ENCODE data around the gene SLC9A9.

The SLC9A9 gene

DNA sequence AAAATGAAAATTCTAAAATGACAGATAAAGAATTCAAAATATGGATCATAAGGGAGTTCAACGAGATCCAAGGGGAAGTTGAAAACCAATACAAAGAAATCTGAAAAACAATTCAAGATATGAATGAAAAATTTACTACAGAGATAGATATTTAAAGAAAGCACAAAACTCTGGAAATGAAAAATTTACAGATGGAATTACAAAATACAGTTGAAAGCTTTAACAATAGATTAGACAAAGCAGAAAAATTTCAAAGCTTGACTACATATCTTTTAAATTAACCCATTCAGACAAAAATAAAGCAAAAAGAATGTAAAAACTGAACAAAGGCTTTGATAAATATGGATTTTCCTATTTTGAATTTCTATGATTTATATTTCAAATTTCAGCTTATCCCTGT, 211.1 kb downstream of the SLC9A9 start:
- H3K27ac ChIP-seq (replicated peaks), result no peak overlapping the region
- no peak for TF ChIP-seq CTCF (IDR thresholded peaks at IDR 0.05; ENCODE audit: insufficient read depth, low read length)
- TF ChIP-seq GABPA (IDR thresholded peaks at IDR 0.05; ENCODE audit: low read depth), result no peak
- TF ChIP-seq, protein P1, sequence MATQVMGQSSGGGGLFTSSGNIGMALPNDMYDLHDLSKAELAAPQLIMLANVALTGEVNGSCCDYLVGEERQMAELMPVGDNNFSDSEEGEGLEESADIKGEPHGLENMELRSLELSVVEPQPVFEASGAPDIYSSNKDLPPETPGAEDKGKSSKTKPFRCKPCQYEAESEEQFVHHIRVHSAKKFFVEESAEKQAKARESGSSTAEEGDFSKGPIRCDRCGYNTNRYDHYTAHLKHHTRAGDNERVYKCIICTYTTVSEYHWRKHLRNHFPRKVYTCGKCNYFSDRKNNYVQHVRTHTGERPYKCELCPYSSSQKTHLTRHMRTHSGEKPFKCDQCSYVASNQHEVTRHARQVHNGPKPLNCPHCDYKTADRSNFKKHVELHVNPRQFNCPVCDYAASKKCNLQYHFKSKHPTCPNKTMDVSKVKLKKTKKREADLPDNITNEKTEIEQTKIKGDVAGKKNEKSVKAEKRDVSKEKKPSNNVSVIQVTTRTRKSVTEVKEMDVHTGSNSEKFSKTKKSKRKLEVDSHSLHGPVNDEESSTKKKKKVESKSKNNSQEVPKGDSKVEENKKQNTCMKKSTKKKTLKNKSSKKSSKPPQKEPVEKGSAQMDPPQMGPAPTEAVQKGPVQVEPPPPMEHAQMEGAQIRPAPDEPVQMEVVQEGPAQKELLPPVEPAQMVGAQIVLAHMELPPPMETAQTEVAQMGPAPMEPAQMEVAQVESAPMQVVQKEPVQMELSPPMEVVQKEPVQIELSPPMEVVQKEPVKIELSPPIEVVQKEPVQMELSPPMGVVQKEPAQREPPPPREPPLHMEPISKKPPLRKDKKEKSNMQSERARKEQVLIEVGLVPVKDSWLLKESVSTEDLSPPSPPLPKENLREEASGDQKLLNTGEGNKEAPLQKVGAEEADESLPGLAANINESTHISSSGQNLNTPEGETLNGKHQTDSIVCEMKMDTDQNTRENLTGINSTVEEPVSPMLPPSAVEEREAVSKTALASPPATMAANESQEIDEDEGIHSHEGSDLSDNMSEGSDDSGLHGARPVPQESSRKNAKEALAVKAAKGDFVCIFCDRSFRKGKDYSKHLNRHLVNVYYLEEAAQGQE (IDR thresholded peaks at IDR 0.05; ENCODE audit: insufficient replicate concordance, low read depth), result no peak
- no peak for TF ChIP-seq SPI1 (IDR thresholded peaks at IDR 0.05; ENCODE audit: borderline replicate concordance, low read depth)
- TF ChIP-seq POLR2AphosphoS5 (IDR thresholded peaks at IDR 0.05; ENCODE audit: low read depth), result no peak
- H3K4me3 ChIP-seq (replicated peaks; ENCODE audit: insufficient read depth, low read length), result no peak overlapping the region
- H3K27me3 ChIP-seq (ENCODE audit: insufficient read depth, poor library complexity, severe bottlenecking), result no peaks in the 10 kb centered on the region
- no peak for DNase-seq (ENCODE audit: low read depth in 1 of 2, low spot score in 1 of 2)

- DNase-seq (ENCODE audit: low read depth in 1 of 2, low spot score in 1 of 2), result no peak
- TF ChIP-seq, protein P1 (IDR thresholded peaks at IDR 0.05; ENCODE audit: insufficient replicate concordance, low read depth), result no peak
- no peak for TF ChIP-seq CTCF (IDR thresholded peaks at IDR 0.05; ENCODE audit: insufficient read depth, low read length)
- no peak for TF ChIP-seq SPI1 (IDR thresholded peaks at IDR 0.05; ENCODE audit: borderline replicate concordance, low read depth)
- no peak for TF ChIP-seq POLR2AphosphoS5 (IDR thresholded peaks at IDR 0.05; ENCODE audit: low read depth)
- TF ChIP-seq GABPA (IDR thresholded peaks at IDR 0.05; ENCODE audit: low read depth), result no peak
- Histone ChIP-seq H3K27me3 (ENCODE audit: insufficient read depth, poor library complexity, severe bottlenecking) (no peaks in the 10 kb centered on the region), H3K4me3 (replicated peaks; ENCODE audit: insufficient read depth, low read length) (no peak overlapping the region), H3K27ac (replicated peaks) (no peak overlapping the region)
Observed at GRCh38 chr3:143634991-143635390, 213.3 kb downstream of the SLC9A9 start.

DNA sequence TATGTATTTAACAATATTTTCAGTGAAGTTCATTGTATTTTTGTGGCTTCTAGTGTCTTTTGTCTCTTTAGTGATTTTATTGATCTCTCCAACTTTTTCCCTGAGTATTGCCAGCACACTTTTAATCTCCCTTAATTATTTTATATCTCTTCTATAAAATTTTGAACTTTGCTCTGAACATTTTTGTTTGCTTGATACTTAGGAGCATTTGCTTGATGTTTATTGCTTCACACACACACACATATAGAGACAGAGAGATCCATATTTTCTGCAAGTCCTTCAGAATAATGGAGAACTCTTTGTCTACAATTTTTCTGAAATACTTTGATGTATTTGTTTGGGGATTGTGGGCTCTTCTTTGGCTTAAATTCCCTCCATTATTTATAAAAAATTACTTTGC, 213.8 kb downstream of the SLC9A9 start:
- TF ChIP-seq, protein P1 (IDR thresholded peaks at IDR 0.05; ENCODE audit: insufficient replicate concordance, low read depth), result no peak
- TF ChIP-seq GABPA (IDR thresholded peaks at IDR 0.05; ENCODE audit: low read depth), result no peak
- TF ChIP-seq SPI1 (IDR thresholded peaks at IDR 0.05; ENCODE audit: borderline replicate concordance, low read depth), result no peak
- TF ChIP-seq POLR2AphosphoS5 (IDR thresholded peaks at IDR 0.05; ENCODE audit: low read depth), result no peak
- TF ChIP-seq CTCF (IDR thresholded peaks at IDR 0.05; ENCODE audit: insufficient read depth, low read length), result no peak
- Histone ChIP-seq H3K27me3 (ENCODE audit: insufficient read depth, poor library complexity, severe bottlenecking) (no peaks in the 10 kb centered on the region), H3K27ac (replicated peaks) (no peak overlapping the region), H3K4me3 (replicated peaks; ENCODE audit: insufficient read depth, low read length) (no peak overlapping the region)
- DNase-seq (ENCODE audit: low read depth in 1 of 2, low spot score in 1 of 2), result no peak

Data from HL-60 (cell line).